ENCODE results near the gene PANK3.

DNA sequence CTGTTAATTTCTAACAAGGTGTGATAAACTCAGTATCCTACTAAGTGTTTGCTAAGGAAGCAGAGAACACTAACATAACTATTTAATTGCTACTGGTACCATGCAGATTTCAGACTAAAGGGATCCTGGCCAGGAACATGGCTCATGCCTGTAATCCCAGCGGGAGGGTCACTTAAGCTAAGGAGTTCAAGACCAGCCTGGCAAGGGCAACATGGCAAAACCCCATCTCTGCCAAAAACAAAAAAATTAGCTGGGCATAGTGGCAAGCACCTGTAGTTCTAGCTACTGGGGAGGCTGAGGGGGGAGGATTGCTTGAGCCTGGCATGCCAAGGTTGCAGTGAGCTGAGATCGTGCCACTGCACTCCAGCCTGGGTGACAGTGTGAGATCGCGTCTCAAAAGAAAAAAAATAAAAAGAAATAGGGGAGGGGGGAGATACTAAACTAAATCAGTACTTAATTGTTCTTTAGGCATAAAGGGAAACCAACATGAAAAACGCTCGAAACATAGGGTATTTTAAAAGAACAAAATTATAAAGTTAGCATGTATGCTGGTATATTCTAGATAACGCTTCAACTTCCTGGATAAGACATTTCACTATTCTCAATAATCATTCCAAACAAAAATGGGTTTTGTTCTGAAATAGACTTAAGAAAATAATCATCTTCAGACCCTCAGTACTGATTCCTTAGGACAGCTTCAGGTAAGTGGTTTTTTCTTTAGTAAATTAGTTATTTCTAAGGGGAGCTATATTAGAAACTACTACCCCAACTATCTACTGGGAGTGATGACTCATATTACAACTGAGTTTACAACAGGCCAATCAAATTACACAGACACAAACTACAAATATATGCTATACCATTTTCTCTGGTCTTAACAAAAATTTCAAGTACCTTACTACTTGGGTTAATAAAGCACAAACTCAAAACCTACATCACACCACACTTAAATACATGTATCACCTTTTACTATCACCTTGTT, 3.5 kb downstream of the PANK3 start:
- TF ChIP-seq POLR2A (IDR thresholded peaks at IDR 0.05) = no peak
- TF ChIP-seq, protein P1, sequence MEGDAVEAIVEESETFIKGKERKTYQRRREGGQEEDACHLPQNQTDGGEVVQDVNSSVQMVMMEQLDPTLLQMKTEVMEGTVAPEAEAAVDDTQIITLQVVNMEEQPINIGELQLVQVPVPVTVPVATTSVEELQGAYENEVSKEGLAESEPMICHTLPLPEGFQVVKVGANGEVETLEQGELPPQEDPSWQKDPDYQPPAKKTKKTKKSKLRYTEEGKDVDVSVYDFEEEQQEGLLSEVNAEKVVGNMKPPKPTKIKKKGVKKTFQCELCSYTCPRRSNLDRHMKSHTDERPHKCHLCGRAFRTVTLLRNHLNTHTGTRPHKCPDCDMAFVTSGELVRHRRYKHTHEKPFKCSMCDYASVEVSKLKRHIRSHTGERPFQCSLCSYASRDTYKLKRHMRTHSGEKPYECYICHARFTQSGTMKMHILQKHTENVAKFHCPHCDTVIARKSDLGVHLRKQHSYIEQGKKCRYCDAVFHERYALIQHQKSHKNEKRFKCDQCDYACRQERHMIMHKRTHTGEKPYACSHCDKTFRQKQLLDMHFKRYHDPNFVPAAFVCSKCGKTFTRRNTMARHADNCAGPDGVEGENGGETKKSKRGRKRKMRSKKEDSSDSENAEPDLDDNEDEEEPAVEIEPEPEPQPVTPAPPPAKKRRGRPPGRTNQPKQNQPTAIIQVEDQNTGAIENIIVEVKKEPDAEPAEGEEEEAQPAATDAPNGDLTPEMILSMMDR (IDR thresholded peaks at IDR 0.05) = no peak
